GM21447 (cell line): ENCODE data around the gene ATP1B2.
"Not testable (repeated sequence)": the region's sequence is repeated elsewhere in the genome, so short reads cannot be mapped to it uniquely, and the experiment has no call there.

Source experiments
- ATAC-seq: cut with Tn5 transposase; IDR thresholded peaks from one replicate; pipeline ENCODE4 v1.9.1; 2021; ENCODE audit not compliant: unreplicated experiment

ATP1B2 gene

GRCh38 chr17:7650509-7651096 is at the start of gene ATP1B2:
ATP1B2 (plus strand) TSS chr17:7650926; CDS start chr17:7651519, 593 bp downstream.
- ATAC-seq = no peak

- ATAC-seq = no peak
These were observed 44.4 kb upstream of the ATP1B2 start for GRCh38 chr17:7606280-7606679.

GRCh38 chr17:7610641-7611040 is 40.1 kb upstream of the ATP1B2 start:
- no peak for ATAC-seq

GRCh38 chr17:7611635-7612293 is 39.0 kb upstream of the ATP1B2 start:
- ATAC-seq = no peak

GRCh38 chr17:7612294-7612640 is 38.5 kb upstream of the ATP1B2 start:
- no peak for ATAC-seq

- ATAC-seq = no peak
These were observed 36.8 kb upstream of the ATP1B2 start for GRCh38 chr17:7613769-7614424.

GRCh38 chr17:7614425-7615264 is 36.1 kb upstream of the ATP1B2 start, which contains the start of gene FXR2:
FXR2 (minus strand) TSS chr17:7614897; CDS start chr17:7614532, 365 bp downstream.
- peak; percentile 81 for ATAC-seq

GRCh38 chr17:7615265-7615747 is 35.4 kb upstream of the ATP1B2 start:
- ATAC-seq = no peak

- no peak for ATAC-seq
These were observed 32.1 kb upstream of the ATP1B2 start for GRCh38 chr17:7618608-7619007.

GRCh38 chr17:7620835-7621234 is 29.9 kb upstream of the ATP1B2 start:
- no peak for ATAC-seq

GRCh38 chr17:7623661-7624060 is 27.1 kb upstream of the ATP1B2 start:
- ATAC-seq = no peak

- not testable (repeated sequence) for ATAC-seq
These were observed 25.0 kb upstream of the ATP1B2 start for GRCh38 chr17:7625749-7626148.

GRCh38 chr17:7626307-7626706 is 24.4 kb upstream of the ATP1B2 start:
- no peak for ATAC-seq

GRCh38 chr17:7626956-7627249 is 23.8 kb upstream of the ATP1B2 start:
- ATAC-seq = no peak

GRCh38 chr17:7627250-7628121 is 23.2 kb upstream of the ATP1B2 start, which contains the start of gene SAT2:
SAT2 (minus strand) TSS chr17:7627821; CDS start chr17:7627635, 186 bp downstream.
- peak; percentile 83 for ATAC-seq

GRCh38 chr17:7629939-7630571 is 20.7 kb upstream of the ATP1B2 start, which contains the start of gene SHBG:
SHBG (plus strand) TSS chr17:7630135; CDS start chr17:7630173, 38 bp downstream.
- no peak for ATAC-seq

GRCh38 chr17:7631398-7632380 is 19.0 kb upstream of the ATP1B2 start:
- ATAC-seq = no peak

GRCh38 chr17:7632492-7632894 is 18.2 kb upstream of the ATP1B2 start:
- no peak for ATAC-seq

- no peak for ATAC-seq
These were observed 17.6 kb upstream of the ATP1B2 start for GRCh38 chr17:7633093-7633492.
